Stimulated activated CD8-positive, alpha-beta memory T cell treated with anti-CD3 and anti-CD28 coated beads, Interleukin-2, amount 100 ng/mL, for 48 hours (primary cell): ENCODE results near the gene CXCL16.
"Not testable (repeated sequence)": the region's sequence is repeated elsewhere in the genome, so short reads cannot be mapped to it uniquely, and the experiment has no call there.

Source experiments
- DNase-seq, 2 donors: peaks; one replicate each; pipeline ENCODE4 v3.0.0-alpha.2; 2020; ENCODE audit warnings: low read depth in 2 of 2

Gene CXCL16

GRCh38 chr17:4699401-4700056 lies 40.2 kb downstream of the CXCL16 start:
- not testable (repeated sequence) for DNase-seq

GRCh38 chr17:4696437-4696805 lies 43.3 kb downstream of the CXCL16 start:
- DNase-seq: no peak

- no peak for DNase-seq
Measured at GRCh38 chr17:4693416-4693815, 46.3 kb downstream of the CXCL16 start.

GRCh38 chr17:4691686-4692085 lies 48.0 kb downstream of the CXCL16 start:
- no peak for DNase-seq

GRCh38 chr17:4690745-4691144 lies 49.0 kb downstream of the CXCL16 start:
- no peak for DNase-seq

- not testable (repeated sequence) for DNase-seq
Measured at GRCh38 chr17:4689872-4690271, 49.9 kb downstream of the CXCL16 start.

- not testable (repeated sequence) for DNase-seq
Measured at GRCh38 chr17:4683739-4684138, 56.0 kb downstream of the CXCL16 start.
